Neural cell (in vitro differentiated cells): ENCODE data around the gene SPATA9. TPM values are rescaled to one million over a fixed set of nuclear protein-coding genes. Genes with fewer than 3 reads are reported as not detected.
"Not testable (repeated sequence)": the region's sequence is repeated elsewhere in the genome, so short reads cannot be mapped to it uniquely, and the experiment has no call there.

Source experiments
- H2AFZ ChIP-seq: fragments of 200-600, 300-800 bp; sonication (generic), shearing (Covaris generic); 2 replicates; pipeline ENCODE4 v1.6.0; 2014; ENCODE audit warnings: low read depth, mild to moderate bottlenecking, antibody characterized with exemption, low read length, moderate library complexity
- H3F3A ChIP-seq: fragments of 200-600 bp; shearing (Covaris generic); 2 replicates; pipeline ENCODE4 v1.6.1; 2016; ENCODE audit warnings: mild to moderate bottlenecking, moderate library complexity, mixed read lengths, antibody characterized with exemption, low read length; ENCODE audit not compliant: insufficient read depth, poor library complexity, severe bottlenecking
- H3K27ac ChIP-seq: fragments of 200-600, 300-800 bp; sonication (generic), shearing (Covaris generic); 2 replicates; pipeline ENCODE4 v1.5.1; 2014; ENCODE audit warnings: mild to moderate bottlenecking, low read length, moderate library complexity
- H3K27me3 ChIP-seq: fragments of 300-800, 200-600 bp; sonication (generic), shearing (Covaris generic); 2 replicates; pipeline ENCODE4 v1.6.0; 2014; ENCODE audit warnings: mild to moderate bottlenecking, low read depth, low read length, moderate library complexity; ENCODE audit not compliant: insufficient read depth
- H3K36me3 ChIP-seq: fragments of 300-800, 200-600 bp; sonication (generic), shearing (Covaris generic); 2 replicates; pipeline ENCODE4 v1.5.1; 2014; ENCODE audit warnings: mild to moderate bottlenecking, antibody characterized with exemption, low read length, moderate library complexity; ENCODE audit not compliant: insufficient read depth
- H3K4me2 ChIP-seq: fragments of 300-800, 200-600 bp; sonication (generic), shearing (Covaris generic); 2 replicates; pipeline ENCODE4 v1.6.0; 2014; ENCODE audit warnings: mild to moderate bottlenecking, low read length
- H3K4me3 ChIP-seq: fragments of 300-800, 200-600 bp; sonication (generic), shearing (Covaris generic); 2 replicates; pipeline ENCODE4 v1.5.1; 2014; ENCODE audit warnings: mild to moderate bottlenecking, low read length, moderate library complexity
- H3K79me2 ChIP-seq: fragments of 200-600 bp; shearing (Covaris generic); replicated peaks from 2 replicates; pipeline ENCODE4 v1.6.0; 2014; ENCODE audit warnings: mild to moderate bottlenecking, low read length, moderate library complexity; ENCODE audit not compliant: insufficient read depth
- H3K9ac ChIP-seq: fragments of 300-800, 200-600 bp; sonication (generic), shearing (Covaris generic); 2 replicates; pipeline ENCODE4 v1.6.1; 2016; ENCODE audit warnings: mild to moderate bottlenecking, low read length, mixed read lengths
- H3K9me2 ChIP-seq: fragments of 200-600 bp; shearing (Covaris generic); 2 replicates; pipeline ENCODE4 v1.6.1; 2016; ENCODE audit warnings: mild to moderate bottlenecking, low read length, mixed read lengths; ENCODE audit not compliant: insufficient read depth
- H3K9me3 ChIP-seq: fragments of 200-600, 300-800 bp; sonication (generic), shearing (Covaris generic); 2 replicates; pipeline ENCODE4 v1.6.1; 2016; ENCODE audit warnings: mild to moderate bottlenecking, mixed run types, low read length, moderate library complexity, mixed read lengths
- H4K20me1 ChIP-seq: fragments of 200-600 bp; shearing (Covaris generic); 2 replicates; pipeline ENCODE4 v1.6.1; 2016; ENCODE audit warnings: mild to moderate bottlenecking, mixed run types; ENCODE audit not compliant: insufficient read depth
- EP300 ChIP-seq: fragments of 450-650 bp; conservative IDR thresholded peaks from 2 replicates; pipeline ENCODE4 v1.6.1; 2014; ENCODE audit warnings: antibody characterized with exemption, mild to moderate bottlenecking, moderate library complexity; ENCODE audit not compliant: poor library complexity, severe bottlenecking
- EZH2 ChIP-seq: fragments of 200-600, 300-800 bp; shearing (Covaris generic), sonication (generic); IDR thresholded peaks from 2 replicates; pipeline ENCODE4 v1.6.1; 2014; ENCODE audit warnings: antibody characterized with exemption, low read length, borderline replicate concordance, mild to moderate bottlenecking; ENCODE audit not compliant: insufficient read depth, poor library complexity, severe bottlenecking
- MXI1 ChIP-seq: fragments of 450-650 bp; conservative IDR thresholded peaks from 2 replicates; pipeline ENCODE4 v1.6.1; 2014; ENCODE audit warnings: antibody characterized with exemption, mild to moderate bottlenecking; ENCODE audit not compliant: poor library complexity, severe bottlenecking
- POLR2AphosphoS5 ChIP-seq: IDR thresholded peaks from 2 replicates; pipeline ENCODE4 v1.6.1; 2012
- RAD21 ChIP-seq: fragments of 450-650 bp; conservative IDR thresholded peaks from 2 replicates; pipeline ENCODE4 v1.6.1; 2014; ENCODE audit warnings: antibody characterized with exemption, mild to moderate bottlenecking, moderate library complexity
- SMC3 ChIP-seq: fragments of 450-650 bp; conservative IDR thresholded peaks from 2 replicates; pipeline ENCODE4 v1.6.1; 2014; ENCODE audit warnings: antibody characterized with exemption, mild to moderate bottlenecking, moderate library complexity; ENCODE audit not compliant: poor library complexity
- TAF1 ChIP-seq: IDR thresholded peaks from 2 replicates; pipeline ENCODE4 v1.6.1; 2012; ENCODE audit warnings: low read depth
- polyA plus RNA-seq: library from polyadenylated mRNA; depleted of rRNA; stranded (reverse); fragments of >200 nt; gene quantifications from 2 replicates; pipeline ENCODE4 v1.2.3, GENCODE V29; 2014
- TF ChIP-seq, protein P1 (sequence below): fragments of 450-650 bp; IDR thresholded peaks from 2 replicates; pipeline ENCODE4 v1.5.1; 2014; ENCODE audit warnings: antibody characterized with exemption, mild to moderate bottlenecking, moderate library complexity; ENCODE audit not compliant: poor library complexity, severe bottlenecking
- TF ChIP-seq, protein P2 (sequence below): IDR thresholded peaks from 2 replicates; pipeline ENCODE4 v1.6.1; 2012; ENCODE audit warnings: borderline replicate concordance

Gene SPATA9
- polyA plus RNA-seq, 1 donor from 2014 or later: 5.8 TPM

DNA sequence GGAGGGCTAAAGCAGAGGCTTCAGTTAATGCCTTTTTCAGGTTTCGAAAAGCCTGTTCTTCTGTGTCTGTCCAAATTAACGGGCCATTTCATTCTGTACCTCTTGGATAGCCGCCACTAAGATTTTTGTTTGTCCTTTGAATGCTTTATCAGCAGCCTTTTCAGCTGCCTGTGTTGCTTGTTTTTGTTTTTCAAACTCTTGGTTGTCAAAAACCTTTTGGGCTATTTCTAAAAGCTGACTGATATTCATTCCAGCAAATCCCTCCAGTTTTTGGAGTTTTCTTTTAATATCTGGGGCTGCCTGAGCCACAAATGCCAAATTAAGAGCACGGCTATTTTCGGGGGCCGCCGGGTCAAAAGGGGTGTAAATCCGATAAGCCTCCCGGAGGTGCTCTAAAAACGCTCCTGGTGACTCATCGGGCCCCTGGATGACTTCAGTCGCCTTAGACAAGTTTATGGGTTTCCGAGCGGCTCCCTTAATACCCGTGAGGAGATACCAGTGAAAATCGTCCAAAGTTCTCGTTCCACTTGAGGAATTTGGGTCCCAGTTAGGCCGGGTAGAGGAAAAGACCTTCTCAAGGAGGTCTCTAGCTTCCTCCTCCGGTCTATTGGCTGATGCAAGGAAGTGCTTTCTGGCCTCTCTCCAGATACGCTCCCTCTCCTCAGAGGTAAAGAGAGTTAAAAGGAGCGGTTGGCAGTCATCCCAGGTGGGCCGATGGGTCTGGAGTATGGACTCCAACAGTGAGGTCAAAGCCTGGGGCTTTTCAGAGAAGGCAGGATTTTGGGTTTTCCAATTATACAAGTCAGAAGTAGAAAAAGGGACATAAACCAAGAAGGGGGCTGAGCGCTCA, 28.1 kb upstream of the SPATA9 start:
- H2AFZ ChIP-seq, H3K4me2 ChIP-seq, H3K9me3 ChIP-seq, H3K4me3 ChIP-seq, H3K9ac ChIP-seq, H4K20me1 ChIP-seq, H3K9me2 ChIP-seq, H3F3A ChIP-seq, H3K27ac ChIP-seq, H3K36me3 ChIP-seq, H3K79me2 ChIP-seq: not testable (repeated sequence)
- peaks cover 12% of the 10 kb centered on the region for H3K27me3 ChIP-seq

DNA sequence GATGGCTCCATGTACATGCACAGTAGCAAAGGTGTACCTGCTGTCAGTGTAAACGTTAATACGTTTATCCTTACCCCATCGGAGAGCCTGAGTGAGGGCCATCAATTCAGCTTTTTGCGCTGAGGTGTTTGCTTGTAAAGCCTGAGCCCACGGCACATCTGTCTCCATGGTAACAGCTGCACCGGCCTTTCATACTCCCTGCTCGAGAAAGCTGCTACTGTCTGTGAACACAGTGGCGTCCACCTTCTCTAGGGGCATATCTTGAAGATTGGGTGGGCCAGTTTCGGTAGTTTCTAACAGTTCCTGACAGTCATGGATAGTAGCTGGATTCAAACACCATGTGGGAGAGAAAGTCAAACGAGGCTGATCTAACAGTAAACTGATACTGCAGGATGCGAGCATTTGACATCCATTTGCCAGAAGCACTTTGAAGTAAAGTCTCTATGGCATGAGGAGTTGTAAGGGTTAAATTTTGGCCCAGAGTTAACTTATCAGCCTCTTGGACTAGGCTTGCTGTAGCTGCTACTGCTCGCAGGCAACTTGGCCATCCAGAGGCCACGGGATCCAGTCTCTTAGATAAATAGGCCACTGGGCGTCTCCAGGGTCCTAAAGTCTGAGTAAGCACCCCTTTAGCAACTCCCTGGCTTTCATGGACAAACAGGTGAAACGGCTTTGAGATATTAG, 27.3 kb upstream of the SPATA9 start:
- H3K79me2 ChIP-seq: no peaks in the 10 kb centered on the region
- H3K9me2 ChIP-seq: no peaks in the 10 kb centered on the region
- peak overlapping the region; percentile 43 for H3K4me3 ChIP-seq
- H3K9me3 ChIP-seq: no peaks in the 10 kb centered on the region
- H3F3A ChIP-seq: no peaks in the 10 kb centered on the region
- no peaks in the 10 kb centered on the region for H3K36me3 ChIP-seq
- H3K4me2 ChIP-seq: no peak overlapping the region
- H3K27ac ChIP-seq: no peak overlapping the region
- no peak overlapping the region for H2AFZ ChIP-seq
- H4K20me1 ChIP-seq: no peaks in the 10 kb centered on the region
- peaks cover 12% of the 10 kb centered on the region for H3K27me3 ChIP-seq
- H3K9ac ChIP-seq: no peak overlapping the region
- no peak for TF ChIP-seq SMC3
- TF ChIP-seq, protein P1, sequence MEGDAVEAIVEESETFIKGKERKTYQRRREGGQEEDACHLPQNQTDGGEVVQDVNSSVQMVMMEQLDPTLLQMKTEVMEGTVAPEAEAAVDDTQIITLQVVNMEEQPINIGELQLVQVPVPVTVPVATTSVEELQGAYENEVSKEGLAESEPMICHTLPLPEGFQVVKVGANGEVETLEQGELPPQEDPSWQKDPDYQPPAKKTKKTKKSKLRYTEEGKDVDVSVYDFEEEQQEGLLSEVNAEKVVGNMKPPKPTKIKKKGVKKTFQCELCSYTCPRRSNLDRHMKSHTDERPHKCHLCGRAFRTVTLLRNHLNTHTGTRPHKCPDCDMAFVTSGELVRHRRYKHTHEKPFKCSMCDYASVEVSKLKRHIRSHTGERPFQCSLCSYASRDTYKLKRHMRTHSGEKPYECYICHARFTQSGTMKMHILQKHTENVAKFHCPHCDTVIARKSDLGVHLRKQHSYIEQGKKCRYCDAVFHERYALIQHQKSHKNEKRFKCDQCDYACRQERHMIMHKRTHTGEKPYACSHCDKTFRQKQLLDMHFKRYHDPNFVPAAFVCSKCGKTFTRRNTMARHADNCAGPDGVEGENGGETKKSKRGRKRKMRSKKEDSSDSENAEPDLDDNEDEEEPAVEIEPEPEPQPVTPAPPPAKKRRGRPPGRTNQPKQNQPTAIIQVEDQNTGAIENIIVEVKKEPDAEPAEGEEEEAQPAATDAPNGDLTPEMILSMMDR: no peak
- no peak for TF ChIP-seq POLR2AphosphoS5
- TF ChIP-seq EZH2: no peak
- TF ChIP-seq TAF1: no peak
- TF ChIP-seq MXI1: no peak
- TF ChIP-seq, protein P2, sequence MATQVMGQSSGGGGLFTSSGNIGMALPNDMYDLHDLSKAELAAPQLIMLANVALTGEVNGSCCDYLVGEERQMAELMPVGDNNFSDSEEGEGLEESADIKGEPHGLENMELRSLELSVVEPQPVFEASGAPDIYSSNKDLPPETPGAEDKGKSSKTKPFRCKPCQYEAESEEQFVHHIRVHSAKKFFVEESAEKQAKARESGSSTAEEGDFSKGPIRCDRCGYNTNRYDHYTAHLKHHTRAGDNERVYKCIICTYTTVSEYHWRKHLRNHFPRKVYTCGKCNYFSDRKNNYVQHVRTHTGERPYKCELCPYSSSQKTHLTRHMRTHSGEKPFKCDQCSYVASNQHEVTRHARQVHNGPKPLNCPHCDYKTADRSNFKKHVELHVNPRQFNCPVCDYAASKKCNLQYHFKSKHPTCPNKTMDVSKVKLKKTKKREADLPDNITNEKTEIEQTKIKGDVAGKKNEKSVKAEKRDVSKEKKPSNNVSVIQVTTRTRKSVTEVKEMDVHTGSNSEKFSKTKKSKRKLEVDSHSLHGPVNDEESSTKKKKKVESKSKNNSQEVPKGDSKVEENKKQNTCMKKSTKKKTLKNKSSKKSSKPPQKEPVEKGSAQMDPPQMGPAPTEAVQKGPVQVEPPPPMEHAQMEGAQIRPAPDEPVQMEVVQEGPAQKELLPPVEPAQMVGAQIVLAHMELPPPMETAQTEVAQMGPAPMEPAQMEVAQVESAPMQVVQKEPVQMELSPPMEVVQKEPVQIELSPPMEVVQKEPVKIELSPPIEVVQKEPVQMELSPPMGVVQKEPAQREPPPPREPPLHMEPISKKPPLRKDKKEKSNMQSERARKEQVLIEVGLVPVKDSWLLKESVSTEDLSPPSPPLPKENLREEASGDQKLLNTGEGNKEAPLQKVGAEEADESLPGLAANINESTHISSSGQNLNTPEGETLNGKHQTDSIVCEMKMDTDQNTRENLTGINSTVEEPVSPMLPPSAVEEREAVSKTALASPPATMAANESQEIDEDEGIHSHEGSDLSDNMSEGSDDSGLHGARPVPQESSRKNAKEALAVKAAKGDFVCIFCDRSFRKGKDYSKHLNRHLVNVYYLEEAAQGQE: no peak
- TF ChIP-seq RAD21: no peak
- no peak for TF ChIP-seq EP300
